Fibroblast of upper back skin (primary cell): ENCODE data around the gene C8A.

ENCODE experiments used
- DNase-seq: peaks from one replicate; pipeline ENCODE4 v3.0.0-alpha.2; 2013

The C8A gene

DNA sequence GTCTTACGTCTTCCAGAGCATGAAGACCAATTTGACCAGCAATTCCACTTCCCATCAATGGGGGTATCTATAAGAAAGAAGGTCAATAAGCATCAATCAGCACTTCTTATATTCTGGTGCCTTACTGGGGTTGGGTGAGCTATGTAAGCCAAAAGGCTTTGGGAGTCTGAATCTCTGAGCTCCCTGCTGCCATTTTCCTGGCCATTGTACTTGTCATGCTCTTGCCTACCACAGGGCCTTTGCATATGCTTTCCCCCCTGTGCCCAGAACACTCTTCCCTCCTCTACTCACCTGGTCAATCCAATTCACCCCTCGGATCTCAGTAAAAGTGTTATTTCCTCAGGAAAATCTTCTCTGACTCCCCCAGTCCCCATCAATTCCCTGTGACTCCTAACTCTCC lies 74.9 kb downstream of the C8A start:
- DNase-seq, result no peak

- peak; percentile 73 for DNase-seq
Measured at GRCh38 chr1:56931211-56931610, 76.6 kb downstream of the C8A start.

- DNase-seq, result peak; percentile 25
Measured at GRCh38 chr1:56931686-56932085, 77.1 kb downstream of the C8A start.

DNA sequence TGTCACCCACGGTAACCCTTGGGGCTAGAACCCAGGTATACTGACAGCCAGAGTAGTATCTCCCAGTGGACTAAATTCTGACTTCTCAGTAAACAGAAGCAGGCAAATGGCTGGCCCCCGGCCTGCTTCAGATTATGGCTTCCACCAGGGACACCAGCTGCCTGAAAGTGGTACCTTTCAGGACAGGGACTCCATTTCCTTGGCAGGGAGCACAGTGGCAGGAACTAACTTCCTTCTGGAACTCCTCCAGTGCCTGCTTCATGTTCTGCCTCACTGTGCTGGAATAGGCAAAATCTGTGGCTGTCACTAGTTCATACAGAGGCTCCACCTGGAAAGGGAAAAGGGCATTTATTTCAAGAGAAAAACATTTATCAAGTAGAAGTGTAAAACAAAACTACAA lies 78.6 kb downstream of the C8A start:
- DNase-seq, result no peak

- no peak for DNase-seq
Measured at GRCh38 chr1:56933606-56934005, 79.0 kb downstream of the C8A start.

- peak; percentile 98 for DNase-seq
Measured at GRCh38 chr1:56934430-56935060, 79.9 kb downstream of the C8A start.

- DNase-seq, result no peak
Measured at GRCh38 chr1:56938646-56939045, 84.0 kb downstream of the C8A start.

DNA sequence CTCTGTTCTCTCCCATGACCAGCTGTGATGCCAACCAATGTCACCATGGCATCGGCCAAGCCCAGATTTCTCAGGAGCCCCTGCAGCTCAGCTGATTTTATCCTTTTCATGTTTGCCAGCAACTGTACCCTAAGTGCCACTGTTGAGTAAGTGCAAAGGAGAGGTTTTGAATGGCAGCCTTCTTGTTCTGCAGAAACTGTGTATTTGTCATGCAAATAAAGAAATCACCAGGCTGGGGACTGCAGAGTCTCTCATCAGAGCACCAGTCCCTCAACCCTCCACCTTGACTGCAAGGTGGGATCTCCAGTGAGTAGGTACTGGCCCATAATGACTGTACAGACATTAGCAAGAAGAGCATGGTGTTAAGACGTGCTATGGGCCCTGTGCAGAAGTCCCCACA lies 84.6 kb downstream of the C8A start:
- DNase-seq, result no peak

GRCh38 chr1:56940039-56940438 lies 85.4 kb downstream of the C8A start:
- no peak for DNase-seq

GRCh38 chr1:56948403-56949023 lies 93.9 kb downstream of the C8A start:
- peak; percentile 82 for DNase-seq

DNA sequence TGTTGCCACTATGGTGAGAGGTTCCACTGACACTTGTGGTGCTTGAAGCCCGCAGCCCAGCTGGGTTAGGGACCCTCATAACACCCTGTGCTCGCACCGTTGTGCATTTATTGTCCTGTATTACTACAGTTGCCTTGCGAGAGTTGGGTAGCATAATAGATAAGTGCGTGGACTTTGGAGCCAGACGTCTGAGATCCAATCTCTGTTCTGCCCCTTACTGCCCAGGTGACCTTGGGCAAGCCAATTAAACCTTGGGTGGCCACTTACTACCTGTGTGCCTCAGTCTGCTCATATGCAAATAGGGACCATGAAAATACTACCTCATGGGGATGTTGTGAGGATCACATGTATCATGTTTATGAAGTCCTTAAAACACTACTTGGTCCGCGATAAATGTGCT lies 97.9 kb downstream of the C8A start:
- no peak for DNase-seq

GRCh38 chr1:56953386-56953785 lies 98.8 kb downstream of the C8A start:
- DNase-seq, result no peak

- no peak for DNase-seq
Measured at GRCh38 chr1:56954664-56955063, 100.1 kb downstream of the C8A start.

DNA sequence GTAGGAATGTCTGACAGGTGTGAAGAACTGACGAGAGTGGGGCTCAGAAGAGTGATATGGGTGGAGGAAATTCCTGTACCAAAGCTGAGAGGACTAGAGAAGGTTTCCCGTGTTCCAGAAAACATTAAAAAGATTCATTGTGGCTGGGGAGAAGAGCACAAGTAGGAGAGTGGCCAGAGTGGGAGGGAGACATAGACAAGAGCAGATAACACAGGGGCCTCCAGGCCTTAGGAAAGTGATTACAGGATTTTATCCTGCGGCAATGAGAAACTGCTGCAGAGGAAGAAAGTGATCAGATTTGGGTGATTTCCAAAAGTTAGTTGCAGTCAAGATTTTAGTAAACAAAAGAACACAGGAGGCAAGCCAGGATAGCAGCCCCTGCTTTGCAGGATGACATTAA lies 103.3 kb downstream of the C8A start:
- DNase-seq, result no peak

GRCh38 chr1:56958526-56958925 lies 103.9 kb downstream of the C8A start:
- DNase-seq, result peak; percentile 81

DNA sequence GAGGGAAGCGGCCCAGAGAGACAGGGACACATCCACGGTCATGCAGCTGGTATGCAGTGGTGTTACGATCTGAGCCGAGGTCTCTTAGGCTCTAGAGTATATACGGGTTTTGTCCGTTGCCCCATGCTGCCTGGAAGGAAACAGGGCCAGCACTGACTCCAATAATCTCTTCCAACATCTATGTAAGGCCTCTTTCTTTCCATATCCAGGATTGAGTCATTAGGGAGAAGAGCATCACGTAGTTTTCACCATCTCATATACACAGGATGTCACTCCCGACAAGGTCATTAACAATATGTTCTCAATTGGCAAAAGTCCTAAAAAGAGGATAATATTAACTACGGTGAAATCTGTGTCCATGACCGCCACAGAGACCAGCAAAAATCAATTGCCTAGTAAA lies 106.8 kb downstream of the C8A start:
- DNase-seq, result no peak

- peak; percentile 17 for DNase-seq
Measured at GRCh38 chr1:56963667-56964066, 109.1 kb downstream of the C8A start.

DNA sequence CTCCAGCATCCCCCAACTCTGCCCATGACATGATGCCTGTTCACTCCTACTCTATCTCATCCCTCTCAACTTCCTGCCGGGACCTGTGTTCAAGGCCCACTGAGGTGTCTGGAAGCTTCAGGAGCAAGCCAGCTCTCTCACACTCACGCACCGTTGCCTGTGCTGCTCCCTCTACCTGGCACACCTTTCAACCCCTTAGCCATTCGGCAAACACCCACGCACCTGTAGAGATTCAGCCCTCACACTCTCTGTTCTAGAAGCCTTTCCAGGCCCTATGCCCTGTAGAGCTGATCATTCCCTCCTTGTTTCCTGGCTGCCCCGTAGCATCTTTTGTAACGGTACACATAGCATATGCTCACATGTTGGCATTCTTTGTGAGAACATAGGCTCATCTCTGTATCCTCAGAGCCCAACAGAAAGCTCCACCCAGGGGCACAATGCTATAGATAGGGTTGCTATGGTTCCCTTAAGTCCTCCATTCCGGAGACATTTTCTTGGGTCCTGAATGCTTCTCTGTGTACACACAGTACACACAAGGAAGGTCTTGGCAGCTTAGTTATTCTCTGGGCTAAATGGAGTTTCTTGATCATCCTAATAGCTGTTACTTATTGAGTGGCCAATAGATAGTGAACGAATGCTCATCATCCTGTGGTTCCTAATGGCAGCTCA lies 109.9 kb downstream of the C8A start:
- DNase-seq, result no peak

DNA sequence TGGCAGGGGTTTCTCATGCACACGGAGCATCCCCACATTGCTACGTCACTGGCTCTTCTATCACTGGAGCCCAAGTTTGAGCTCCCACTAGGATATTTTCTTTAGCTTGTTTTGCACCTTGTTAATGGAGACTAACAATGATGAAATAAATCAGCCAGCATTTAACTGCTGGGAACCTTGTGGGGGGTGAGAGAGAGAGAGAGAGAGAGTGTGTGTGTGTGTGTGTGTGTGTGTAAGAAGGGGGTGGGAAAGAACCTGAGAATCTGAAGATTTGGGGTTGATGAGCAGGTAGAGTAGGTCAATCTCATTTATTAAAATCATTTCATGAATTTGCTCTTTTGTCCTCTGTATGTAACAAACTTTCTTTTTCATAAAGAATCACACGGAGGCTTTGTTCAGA lies 110.6 kb downstream of the C8A start:
- DNase-seq, result no peak

DNA sequence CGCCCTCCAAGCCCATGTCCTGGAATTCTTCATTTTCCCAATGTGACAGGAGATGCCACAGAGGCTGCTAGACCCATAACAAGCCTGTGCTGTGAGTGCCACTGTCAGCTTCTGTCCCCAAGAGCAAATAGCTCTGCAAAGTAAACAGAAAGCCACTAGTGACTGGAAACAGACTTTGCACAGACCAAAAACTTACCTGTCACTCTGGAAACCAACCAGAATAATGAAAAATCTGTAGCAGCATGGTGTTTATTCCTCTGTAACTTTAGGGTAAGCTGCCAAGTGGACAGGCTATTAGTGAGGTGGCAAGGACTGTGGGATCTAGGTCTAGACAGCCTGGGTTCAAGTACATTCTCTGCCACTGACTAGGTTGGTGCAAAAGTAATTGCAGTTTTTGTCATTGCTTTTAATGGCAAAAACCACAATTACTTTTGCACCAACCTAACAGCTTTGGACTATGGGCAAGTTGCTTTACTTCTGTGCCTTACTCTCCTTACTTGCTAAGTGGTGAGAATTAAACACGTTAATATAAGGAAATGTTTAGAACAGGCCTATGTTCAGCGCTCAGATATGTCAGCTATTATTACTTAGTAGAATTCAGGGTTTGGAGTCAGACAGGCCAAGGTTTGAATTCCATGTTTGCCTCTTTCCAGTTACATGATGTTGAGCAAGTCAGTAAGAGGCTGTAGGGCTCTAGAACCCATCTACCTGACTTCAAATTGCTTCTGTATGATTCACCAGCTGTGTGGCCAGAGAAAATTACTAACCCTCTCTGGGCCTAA lies 111.5 kb downstream of the C8A start, which contains the start of gene C8B:
Gene C8B, minus strand, starts transcription at position 100 of the 782 bp plus-strand sequence. Its CDS starts 67 bp downstream, at position 33.
- DNase-seq, result no peak

DNA sequence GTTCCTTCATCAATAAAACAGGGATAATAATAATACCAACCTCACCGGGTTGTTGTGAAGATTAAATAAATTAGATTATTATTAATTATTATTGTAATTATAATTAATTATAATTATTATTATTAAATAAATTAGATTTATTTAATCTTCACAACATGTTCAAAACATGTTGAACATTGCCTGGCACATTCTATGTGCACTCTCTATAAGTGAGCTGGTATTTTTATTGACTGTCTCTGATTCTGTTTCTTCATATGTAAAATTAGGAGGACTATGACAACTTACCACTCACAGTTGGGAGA lies 112.1 kb downstream of the C8A start:
- DNase-seq, result no peak

DNA sequence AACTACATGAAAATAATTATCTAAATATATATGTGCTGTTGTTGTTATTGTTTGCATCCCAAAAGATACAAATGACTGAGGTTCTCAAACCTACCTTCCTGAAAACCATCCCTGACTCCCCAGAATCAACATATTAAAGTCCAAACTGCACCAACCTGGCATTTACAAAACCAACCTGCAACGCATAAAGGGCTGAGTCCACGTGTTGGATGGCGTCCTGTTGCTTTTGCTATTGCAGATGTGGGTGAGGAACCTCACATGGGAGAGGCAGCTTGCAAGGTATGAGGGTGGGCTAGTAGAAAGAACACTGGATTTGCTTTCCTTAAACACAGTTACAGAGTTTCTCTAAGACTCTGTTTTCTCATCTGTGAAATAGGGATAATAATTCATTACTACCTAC lies 112.8 kb downstream of the C8A start:
- no peak for DNase-seq
